ENCODE results near the gene ARPC4.

The ARPC4 gene
- 71.3 to 91.3 reads per million in 2 experiments for total RNA-seq

- peak; percentile 84 for DNase-seq (ENCODE audit: low read depth)
Measured at GRCh38 chr3:9792405-9793160, at the start of gene ARPC4, which contains the start of gene TADA3. ARPC4 (plus strand) TSS chr3:9793082; CDS start chr3:9793122, 40 bp downstream. TADA3 (minus strand) TSS chr3:9792473; CDS start chr3:9791466, 1,007 bp downstream.

- DNase-seq (ENCODE audit: low read depth): no peak
Measured at GRCh38 chr3:9743548-9743947, 49.3 kb upstream of the ARPC4 start.

DNA sequence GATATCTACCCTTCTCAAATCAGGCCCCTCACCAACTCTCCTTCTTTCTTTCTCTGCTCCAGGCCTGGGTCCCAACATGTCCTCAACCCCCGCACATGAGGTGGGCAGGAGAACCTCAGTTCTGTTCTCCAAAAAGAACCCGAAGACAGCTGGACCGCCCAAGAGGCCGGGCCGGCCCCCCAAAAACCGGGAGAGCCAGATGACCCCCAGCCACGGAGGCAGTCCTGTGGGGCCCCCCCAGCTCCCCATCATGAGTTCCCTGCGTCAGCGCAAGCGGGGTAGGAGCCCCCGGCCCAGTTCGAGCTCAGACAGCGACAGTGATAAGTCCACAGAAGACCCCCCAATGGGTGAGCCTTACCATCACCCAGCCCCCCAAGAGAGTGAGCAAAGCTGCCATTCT is 48.7 kb upstream of the ARPC4 start:
- no peak for DNase-seq (ENCODE audit: low read depth)

DNA sequence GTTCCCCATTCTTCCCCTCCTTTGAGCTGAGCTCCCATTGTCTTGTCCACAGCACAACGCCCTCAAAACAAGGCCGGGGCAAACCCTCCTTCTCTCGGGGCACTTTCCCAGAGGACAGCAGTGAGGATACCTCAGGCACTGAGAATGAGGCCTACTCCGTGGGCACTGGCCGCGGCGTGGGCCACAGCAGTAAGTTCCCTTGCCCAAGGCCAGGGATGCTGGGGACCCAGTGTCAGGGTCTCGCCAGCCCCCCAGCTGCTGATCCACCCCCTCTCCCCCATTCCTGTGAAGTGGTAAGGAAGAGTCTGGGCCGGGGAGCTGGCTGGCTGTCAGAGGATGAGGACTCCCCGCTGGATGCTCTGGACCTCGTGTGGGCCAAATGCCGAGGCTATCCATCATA is 47.4 kb upstream of the ARPC4 start:
- no peak for DNase-seq (ENCODE audit: low read depth)

- no peak for DNase-seq (ENCODE audit: low read depth)
Measured at GRCh38 chr3:9746330-9746729, 46.6 kb upstream of the ARPC4 start.

- DNase-seq (ENCODE audit: low read depth): no peak
Measured at GRCh38 chr3:9747267-9747666, 45.6 kb upstream of the ARPC4 start.

DNA sequence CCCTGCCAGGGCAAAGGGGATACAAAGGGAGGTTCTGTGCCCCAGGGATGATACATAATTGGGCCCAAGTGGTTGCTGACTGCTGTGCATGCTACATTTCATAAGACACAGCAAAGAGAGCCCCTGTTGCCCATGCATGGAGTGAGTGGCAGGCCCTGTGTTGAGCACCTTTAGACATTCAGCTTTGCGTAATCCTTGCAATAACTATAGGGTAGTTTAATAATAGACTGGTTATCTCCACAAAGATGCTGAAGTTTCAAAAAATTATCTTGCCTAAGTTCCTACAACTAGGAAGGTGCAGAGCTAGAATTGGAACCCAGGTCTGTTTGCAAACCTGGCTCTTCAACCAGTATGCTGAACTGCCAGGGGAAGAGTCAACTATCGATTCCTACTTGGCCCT is 44.9 kb upstream of the ARPC4 start:
- DNase-seq (ENCODE audit: low read depth): no peak

- DNase-seq (ENCODE audit: low read depth): no peak
Measured at GRCh38 chr3:9749296-9749644, 43.6 kb upstream of the ARPC4 start.

- peak; percentile 90 for DNase-seq (ENCODE audit: low read depth)
Measured at GRCh38 chr3:9749645-9750555, 43.0 kb upstream of the ARPC4 start, which contains the start of gene OGG1. OGG1 (plus strand) TSS chr3:9749952; CDS start chr3:9750287, 335 bp downstream.

- no peak for DNase-seq (ENCODE audit: low read depth)
Measured at GRCh38 chr3:9750556-9751411, 42.1 kb upstream of the ARPC4 start.

DNA sequence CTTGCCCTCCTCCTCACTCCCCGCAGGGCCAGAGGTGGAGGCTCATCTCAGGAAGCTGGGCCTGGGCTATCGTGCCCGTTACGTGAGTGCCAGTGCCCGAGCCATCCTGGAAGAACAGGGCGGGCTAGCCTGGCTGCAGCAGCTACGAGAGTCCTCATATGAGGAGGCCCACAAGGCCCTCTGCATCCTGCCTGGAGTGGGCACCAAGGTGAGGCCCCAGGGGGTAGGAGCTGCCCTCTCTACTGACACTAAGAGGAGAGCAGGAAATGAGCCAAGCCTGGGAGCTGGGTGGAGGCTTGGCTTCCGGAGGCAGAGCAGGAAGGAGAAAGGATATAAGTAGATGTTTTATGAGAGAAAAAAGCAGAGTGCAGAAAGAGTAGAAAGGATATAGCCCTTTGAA is 38.2 kb upstream of the ARPC4 start:
- no peak for DNase-seq (ENCODE audit: low read depth)

DNA sequence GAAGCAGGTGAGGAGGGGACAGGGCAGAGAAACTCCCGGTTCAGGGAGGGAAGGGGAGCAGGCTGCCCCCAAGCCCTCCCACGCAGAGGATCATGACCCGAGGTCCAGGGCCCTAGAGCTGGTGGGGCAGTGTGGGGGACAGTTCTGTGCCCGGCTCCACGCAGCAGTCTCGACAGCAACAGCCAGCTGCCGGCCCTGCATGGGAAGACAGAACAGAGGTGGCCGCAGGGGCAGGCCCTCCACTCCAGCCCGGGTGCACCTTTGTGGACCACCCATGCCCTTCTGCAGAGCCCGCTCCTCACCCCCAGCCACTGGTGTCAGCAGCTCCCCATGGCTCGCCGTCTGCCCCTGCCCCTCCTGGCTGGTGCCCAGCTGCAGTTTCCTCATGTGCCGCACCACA is 35.5 kb upstream of the ARPC4 start:
- DNase-seq (ENCODE audit: low read depth): no peak

DNA sequence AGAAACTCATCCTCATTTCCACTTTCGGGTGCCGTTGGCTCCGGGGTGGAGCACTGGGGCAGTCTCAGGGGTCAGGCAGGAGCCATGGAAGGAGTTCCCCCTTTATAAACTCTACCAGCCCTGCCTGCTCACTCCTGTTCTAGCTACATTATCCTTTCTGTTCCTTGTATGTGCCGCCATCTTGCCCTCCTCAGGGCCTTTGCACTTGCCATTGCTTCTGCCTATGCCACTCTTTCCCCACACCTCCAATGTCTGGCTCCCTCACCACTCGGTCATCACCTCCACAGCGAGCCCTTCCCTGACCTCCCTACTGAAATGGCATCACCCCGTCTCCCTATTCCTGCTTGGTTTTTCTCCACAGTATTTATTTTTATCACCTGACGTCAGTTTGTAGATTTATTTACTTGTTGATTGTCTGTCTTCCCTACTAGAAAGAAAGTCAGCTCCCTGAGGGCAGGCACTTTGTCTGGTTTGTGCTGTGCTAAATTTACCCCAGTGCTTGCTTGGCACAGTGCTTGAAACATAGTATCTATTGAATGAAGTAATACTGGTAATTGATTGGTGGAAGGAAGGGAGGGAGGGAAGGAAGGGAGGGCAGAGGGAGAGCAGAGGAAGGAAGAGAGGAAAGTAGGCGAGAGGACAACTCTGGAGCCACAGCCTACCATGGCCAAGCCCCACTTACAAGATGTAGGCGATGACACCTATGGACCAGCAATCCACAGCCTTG is 31.9 kb upstream of the ARPC4 start:
- no peak for DNase-seq (ENCODE audit: low read depth)

GRCh38 chr3:9761919-9762318 is 31.0 kb upstream of the ARPC4 start:
- no peak for DNase-seq (ENCODE audit: low read depth)

- no peak for DNase-seq (ENCODE audit: low read depth)
Measured at GRCh38 chr3:9762871-9763270, 30.0 kb upstream of the ARPC4 start.

DNA sequence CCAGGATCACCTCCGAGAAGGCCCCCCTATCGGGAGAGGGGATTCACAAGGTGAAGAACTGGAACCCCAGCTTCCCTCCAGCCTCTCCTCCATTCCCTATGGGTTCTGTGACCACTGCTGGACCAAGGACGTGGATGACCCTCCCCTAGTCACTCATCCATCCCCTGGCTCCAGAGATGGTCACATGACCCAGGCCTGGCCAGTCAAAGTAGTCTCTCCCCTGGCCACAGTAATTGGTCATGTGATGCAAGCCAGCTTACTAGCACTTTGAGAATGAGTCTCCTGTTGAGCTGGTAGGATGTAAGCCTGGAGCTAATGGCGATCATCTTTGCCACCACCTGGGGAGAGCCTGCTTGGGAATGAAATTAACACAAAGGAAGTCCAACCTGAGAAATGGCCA is 27.0 kb upstream of the ARPC4 start:
- DNase-seq (ENCODE audit: low read depth): no peak

GRCh38 chr3:9767418-9767817 is 25.5 kb upstream of the ARPC4 start:
- DNase-seq (ENCODE audit: low read depth): no peak

GRCh38 chr3:9768141-9768775 is 24.6 kb upstream of the ARPC4 start:
- DNase-seq (ENCODE audit: low read depth): no peak

GRCh38 chr3:9769012-9769411 is 23.9 kb upstream of the ARPC4 start:
- no peak for DNase-seq (ENCODE audit: low read depth)

GRCh38 chr3:9769426-9770275 is 23.2 kb upstream of the ARPC4 start, which contains the start of gene CAMK1:
CAMK1 (minus strand) TSS chr3:9769947; CDS start chr3:9767749, 2,198 bp downstream.
- DNase-seq (ENCODE audit: low read depth): peak; percentile 36

Measured in T follicular helper cell (primary cell).